ENCODE results near the gene PLA2G5.

- no peak for TF ChIP-seq CTCF (IDR thresholded peaks at IDR 0.05; ENCODE audit: low read depth, low read length)
- no peak for TF ChIP-seq POLR2A (IDR thresholded peaks at IDR 0.05; ENCODE audit: extremely low read depth, insufficient read length)
These were observed at the start of gene PLA2G5 for GRCh38 chr1:20069874-20070273.

Data from NB4 (cell line).